IgD-negative memory B cell (primary cell): ENCODE results near the gene CDHR1. TPM values are rescaled to one million over a fixed set of nuclear protein-coding genes. Genes with fewer than 3 reads are reported as not detected.
A peak's percentile ranks its signal among the peaks of the same experiment; 100 is the strongest.

Experiments
- H3K27ac Mint-ChIP-seq, 3 donors: one replicate each; pipeline ENCODE4 v1.8.0; 2020 to 2022; ENCODE audit warnings: mild to moderate bottlenecking in 3 of 3, mixed read lengths in 3 of 3, moderate library complexity in 1 of 3
- H3K27me3 Mint-ChIP-seq: one replicate; pipeline ENCODE4 v1.8.0; 2021; ENCODE audit warnings: mixed read lengths
- H3K36me3 Mint-ChIP-seq: one replicate; pipeline ENCODE4 v1.8.0; 2020; ENCODE audit warnings: mild to moderate bottlenecking, mixed read lengths
- H3K4me1 Mint-ChIP-seq, 3 donors: one replicate each; pipeline ENCODE4 v1.8.0; 2020 to 2022; ENCODE audit warnings: mixed read lengths in 3 of 3, mild to moderate bottlenecking in 1 of 3
- H3K4me3 Mint-ChIP-seq, 4 donors: one replicate each; pipeline ENCODE4 v1.8.0; 2020 to 2022; ENCODE audit warnings: mild to moderate bottlenecking in 4 of 4, mixed read lengths in 4 of 4, moderate library complexity in 3 of 4
- H3K9me3 Mint-ChIP-seq, 3 donors: one replicate each; pipeline ENCODE4 v1.8.0; 2020 to 2021; ENCODE audit warnings: mixed read lengths in 3 of 3, mild to moderate bottlenecking in 1 of 3
- polyA plus RNA-seq: library from polyadenylated mRNA; unstranded; fragments of 300-500 nt; fragmentation: Illumina TruSeq; gene quantifications from one replicate; pipeline ENCODE4 v1.2.3, GENCODE V29; 2021

CDHR1 gene
- polyA plus RNA-seq, 1 donor from 2014 or later = not detected

DNA sequence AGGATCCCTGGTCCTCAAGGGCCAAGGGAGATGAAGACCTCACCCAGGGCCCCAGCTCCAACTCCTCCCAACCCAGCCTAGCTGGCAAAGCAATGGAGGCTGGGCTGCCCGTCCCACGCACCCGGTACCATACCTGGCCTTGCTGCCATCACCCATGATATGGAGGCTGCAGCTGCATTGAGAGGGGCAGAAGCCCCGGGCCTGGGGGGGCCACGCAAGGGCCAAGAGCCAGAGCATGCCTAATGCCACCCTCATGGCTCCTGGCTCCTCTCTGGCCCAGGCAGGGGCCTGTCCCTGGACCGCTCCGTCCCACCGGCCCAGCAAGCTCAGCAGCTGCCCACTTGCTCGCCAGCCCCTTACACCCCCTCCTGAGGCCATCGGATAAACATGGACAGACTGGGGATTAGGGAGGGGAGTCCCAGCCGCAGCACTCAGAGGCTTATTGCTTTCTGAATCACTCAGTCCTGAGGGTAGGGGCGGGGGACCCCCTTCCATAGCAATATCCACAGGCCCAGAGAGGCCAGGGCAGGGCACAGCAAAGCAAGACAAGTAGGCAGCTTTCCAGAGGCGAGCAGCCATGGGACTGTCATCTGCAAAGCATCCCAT is 47.0 kb downstream of the CDHR1 start, which contains the start of gene LRIT1:
LRIT1 (minus strand) TSS at position 362 of the 606 bp plus-strand sequence; CDS start at position 255, 107 bp downstream.
- H3K36me3 Mint-ChIP-seq = no peaks in the 10 kb centered on the region
- peaks cover 5% of the 10 kb centered on the region for H3K27me3 Mint-ChIP-seq
- H3K4me3 Mint-ChIP-seq = no peak within 1 kb of the TSS
- H3K4me1 Mint-ChIP-seq = no peaks in the 10 kb centered on the region
- H3K9me3 Mint-ChIP-seq = no peaks in the 10 kb centered on the region
- H3K27ac Mint-ChIP-seq = peak within 1 kb of the TSS in 1 of 3 donors; percentile 35

DNA sequence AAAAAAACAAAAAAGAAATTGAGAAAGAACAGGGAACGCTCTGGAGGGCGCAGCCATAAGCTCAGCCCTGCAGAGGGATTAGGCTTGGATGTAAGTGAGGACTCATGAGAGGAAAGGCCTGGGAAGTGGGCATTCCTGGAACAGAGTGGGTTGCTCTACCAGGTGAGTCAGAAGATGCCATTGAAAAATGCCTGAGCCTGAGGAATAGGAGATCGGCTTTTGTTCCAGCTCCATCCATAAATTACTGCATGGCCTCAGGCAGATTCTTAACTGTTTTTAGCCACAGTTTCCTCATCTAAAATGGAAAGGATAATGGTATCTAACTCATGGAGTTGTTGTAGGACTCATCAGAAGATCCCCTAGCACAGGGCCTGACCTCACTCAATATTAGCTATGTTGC is 49.4 kb downstream of the CDHR1 start:
- Mint-ChIP-seq H3K9me3 (no peaks in the 10 kb centered on the region), H3K4me1 (no peaks in the 10 kb centered on the region), H3K4me3 (no peak overlapping the region), H3K36me3 (no peaks in the 10 kb centered on the region), H3K27ac (no peak overlapping the region), H3K27me3 (peaks cover 4% of the 10 kb centered on the region)

DNA sequence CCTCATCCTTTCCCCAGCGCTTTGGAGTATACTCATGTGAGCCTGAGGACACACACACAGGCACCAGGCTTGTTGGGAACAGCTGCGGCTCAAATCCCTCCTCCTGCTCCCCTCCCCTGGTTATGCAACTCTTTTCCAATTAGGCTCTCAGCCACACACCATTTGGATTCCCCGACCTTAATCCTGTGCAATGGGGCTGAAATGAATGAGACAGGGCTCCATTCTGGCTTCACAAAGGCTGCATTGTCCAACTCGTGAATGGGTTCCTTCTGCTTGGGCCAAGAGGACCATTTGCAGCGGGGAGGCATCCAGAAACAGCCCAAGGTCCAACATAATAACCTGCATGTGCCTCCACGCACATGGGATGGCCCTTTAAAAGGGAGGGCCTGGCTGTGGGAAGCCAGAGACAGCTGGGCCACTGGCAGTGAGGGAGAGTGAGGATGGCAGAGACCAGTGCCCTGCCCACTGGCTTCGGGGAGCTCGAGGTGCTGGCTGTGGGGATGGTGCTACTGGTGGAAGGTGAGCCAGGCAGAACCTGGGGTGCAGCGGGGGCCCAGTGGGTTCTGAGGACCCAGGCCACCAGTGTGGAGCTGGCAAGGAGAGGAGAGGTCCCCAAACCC is 50.4 kb downstream of the CDHR1 start, which contains the start of gene RGR:
RGR (plus strand) TSS at position 403 of the 620 bp plus-strand sequence; CDS start at position 441, 38 bp downstream.
- no peaks in the 10 kb centered on the region for H3K36me3 Mint-ChIP-seq
- no peak within 1 kb of the TSS for H3K4me3 Mint-ChIP-seq
- H3K27ac Mint-ChIP-seq = no peak within 1 kb of the TSS
- H3K9me3 Mint-ChIP-seq = no peaks in the 10 kb centered on the region
- no peaks in the 10 kb centered on the region for H3K4me1 Mint-ChIP-seq
- peaks cover 4% of the 10 kb centered on the region for H3K27me3 Mint-ChIP-seq

DNA sequence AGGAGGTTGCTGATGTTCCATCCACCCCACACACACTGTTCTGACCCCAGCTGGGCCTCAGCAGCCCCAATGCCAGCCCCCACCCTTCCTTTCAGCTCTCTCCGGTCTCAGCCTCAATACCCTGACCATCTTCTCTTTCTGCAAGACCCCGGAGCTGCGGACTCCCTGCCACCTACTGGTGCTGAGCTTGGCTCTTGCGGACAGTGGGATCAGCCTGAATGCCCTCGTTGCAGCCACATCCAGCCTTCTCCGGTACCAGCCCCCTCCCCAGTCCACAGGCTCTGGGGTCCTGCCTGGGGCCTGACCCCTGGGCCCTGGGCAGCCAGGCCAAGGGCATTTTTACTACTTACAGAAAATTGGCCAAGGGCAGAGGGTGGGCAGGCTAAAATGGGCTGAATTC is 53.2 kb downstream of the CDHR1 start:
- H3K4me3 Mint-ChIP-seq = no peak overlapping the region

DNA sequence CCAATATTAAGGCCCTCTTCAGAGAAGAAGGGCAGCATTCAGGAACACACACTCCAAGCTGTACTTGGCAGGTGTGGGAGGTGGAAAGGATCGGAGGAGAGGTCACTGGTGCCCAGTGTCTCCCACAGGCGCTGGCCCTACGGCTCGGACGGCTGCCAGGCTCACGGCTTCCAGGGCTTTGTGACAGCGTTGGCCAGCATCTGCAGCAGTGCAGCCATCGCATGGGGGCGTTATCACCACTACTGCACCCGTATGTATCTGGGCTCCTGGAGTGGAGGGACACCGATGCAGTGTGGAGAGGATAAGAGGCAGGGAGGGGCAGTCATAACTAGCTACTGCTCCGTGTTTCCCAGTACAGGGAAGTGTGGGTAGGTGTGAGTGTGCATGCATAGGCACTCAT is 54.5 kb downstream of the CDHR1 start:
- Mint-ChIP-seq H3K27me3 (peaks cover 4% of the 10 kb centered on the region), H3K36me3 (no peaks in the 10 kb centered on the region), H3K9me3 (peaks cover 0 to 2% (median 0%) of the 10 kb centered on the region in 3 donors), H3K4me3 (no peak overlapping the region), H3K4me1 (no peaks in the 10 kb centered on the region), H3K27ac (no peak overlapping the region)

More for the DNA sequence above, 53.2 kb downstream of the CDHR1 start:
- Mint-ChIP-seq H3K9me3 (peaks cover 0 to 2% (median 0%) of the 10 kb centered on the region in 3 donors), H3K27ac (no peak overlapping the region), H3K27me3 (peaks cover 4% of the 10 kb centered on the region), H3K36me3 (no peaks in the 10 kb centered on the region), H3K4me1 (no peaks in the 10 kb centered on the region)

DNA sequence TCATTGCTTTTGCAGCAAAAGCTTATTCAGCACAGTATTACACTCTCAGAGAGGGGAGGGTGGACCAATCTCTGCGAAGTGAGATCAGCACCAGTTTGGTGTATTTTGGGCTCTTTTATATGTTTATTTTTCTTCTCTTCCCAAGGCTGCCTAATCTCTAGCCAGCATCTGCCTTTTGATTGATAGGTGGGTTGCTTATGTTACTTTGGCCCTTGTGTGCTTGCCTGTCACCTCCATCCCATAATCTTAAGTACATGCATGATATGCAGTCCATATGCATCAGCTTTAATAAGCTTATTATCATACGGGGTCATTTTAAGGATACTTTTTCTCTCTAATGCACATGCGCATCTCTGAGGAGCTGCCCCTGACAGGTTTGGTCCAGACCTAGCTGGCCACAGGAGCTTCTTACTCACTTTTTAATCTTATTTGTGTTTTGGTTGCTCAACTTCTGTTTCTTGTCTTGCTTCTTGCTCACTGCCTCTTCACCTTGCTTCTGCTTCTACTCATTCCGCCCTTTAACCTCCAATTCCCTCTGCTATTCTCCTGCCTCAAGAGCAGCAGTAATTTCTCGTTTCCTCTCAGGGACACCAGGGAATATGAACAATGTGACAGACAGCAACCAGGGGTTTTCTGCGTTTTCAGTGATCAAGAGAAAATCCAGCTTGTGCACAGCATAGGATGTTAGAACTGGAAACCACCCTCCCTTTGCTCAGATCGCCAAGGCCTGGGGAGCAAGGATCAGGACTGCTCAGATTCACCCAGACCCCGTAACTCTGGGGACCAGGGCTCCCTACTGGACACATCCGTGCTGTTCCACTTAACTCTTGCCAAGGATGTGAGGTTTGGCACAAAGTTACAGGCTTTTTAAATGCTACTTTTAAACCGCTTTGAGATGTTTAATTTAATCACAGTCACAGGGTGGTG is 60.5 kb downstream of the CDHR1 start:
- peaks cover 6% of the 10 kb centered on the region for H3K27me3 Mint-ChIP-seq
- peaks cover 0 to 2% (median 0%) of the 10 kb centered on the region in 3 donors for H3K9me3 Mint-ChIP-seq
- peaks cover 0 to 4% (median 0%) of the 10 kb centered on the region in 3 donors for H3K4me1 Mint-ChIP-seq
- H3K27ac Mint-ChIP-seq = peak overlapping the region in 1 of 3 donors; percentile 89
- no peak overlapping the region for H3K4me3 Mint-ChIP-seq
- H3K36me3 Mint-ChIP-seq = peaks cover 3% of the 10 kb centered on the region

DNA sequence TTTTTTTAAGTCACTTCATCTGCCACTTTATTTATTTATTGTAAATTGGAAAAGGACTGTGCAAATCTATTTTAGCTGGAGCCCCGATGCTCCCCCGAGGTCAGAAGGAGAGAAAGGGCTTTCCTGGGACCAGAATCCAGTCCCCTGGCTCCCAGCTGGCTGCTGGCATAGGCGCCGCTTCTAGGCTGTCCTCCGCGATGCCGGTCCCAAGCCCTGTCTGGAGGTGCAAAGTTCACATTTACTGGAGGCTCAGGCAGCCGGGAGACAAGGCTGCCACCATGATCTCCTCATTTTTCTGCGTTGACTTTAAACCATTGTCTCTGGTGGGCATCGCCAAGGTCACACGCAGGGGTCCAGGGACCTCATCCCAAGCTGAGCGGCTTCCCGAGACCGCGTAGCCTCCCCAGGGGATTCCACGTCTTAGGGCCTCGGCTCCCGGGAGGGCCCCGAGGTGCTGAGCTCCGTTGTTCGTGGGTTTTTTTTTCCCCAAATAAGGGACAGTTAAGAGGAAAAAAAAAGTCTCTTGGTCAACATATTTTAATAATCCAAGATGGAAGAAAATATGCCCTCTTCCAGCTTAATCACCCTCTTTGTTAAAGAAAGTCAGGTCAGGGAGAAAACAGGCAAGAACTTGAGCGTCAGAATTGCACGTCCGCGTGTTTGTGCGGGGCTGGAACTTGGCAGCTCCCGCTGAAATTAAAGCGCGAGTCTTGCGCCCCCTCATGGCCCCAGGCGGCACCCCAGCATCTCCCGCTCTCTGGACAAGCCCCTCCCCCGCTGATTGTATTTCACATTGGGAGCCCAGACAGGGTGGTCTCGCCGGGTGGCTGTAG is 62.4 kb downstream of the CDHR1 start:
- H3K4me1 Mint-ChIP-seq = peaks cover 0 to 4% (median 0%) of the 10 kb centered on the region in 3 donors
- H3K9me3 Mint-ChIP-seq = peaks cover 0 to 2% (median 0%) of the 10 kb centered on the region in 3 donors
- no peak overlapping the region for H3K27ac Mint-ChIP-seq
- no peak overlapping the region for H3K4me3 Mint-ChIP-seq
- peaks cover 3% of the 10 kb centered on the region for H3K36me3 Mint-ChIP-seq
- peaks cover 12% of the 10 kb centered on the region for H3K27me3 Mint-ChIP-seq

DNA sequence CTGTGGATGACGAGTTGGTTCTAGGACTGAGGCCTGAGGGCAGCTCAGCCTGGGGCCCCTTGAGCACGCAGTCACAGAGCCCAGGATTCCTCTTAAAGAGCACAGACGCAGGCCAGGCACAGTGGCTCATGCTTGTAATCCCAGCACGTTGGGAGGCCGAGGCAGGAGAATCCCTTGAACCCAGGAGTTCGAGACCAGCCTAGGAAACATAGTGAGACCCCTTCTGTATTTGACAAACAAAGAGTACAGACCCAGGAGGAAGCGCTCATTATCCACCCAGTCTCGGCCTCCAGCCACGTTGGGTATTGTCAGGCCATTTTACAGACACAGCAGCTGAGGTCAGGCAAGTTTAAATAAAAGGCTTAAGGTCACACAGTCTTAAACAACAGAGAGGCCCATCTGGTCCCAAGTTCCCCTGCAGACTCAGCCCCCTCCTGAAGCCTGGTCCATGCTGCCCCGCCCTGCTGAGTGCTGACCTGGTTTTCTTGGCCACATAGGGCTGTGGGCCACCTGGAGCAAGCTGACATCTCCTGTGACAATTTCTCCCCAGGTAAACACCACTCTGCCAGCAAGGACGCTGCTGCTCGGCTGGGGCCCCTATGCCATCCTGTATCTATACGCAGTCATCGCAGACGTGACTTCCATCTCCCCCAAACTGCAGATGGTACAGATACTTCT is 63.1 kb downstream of the CDHR1 start:
- no peak overlapping the region for H3K27ac Mint-ChIP-seq
- peaks cover 0 to 4% (median 0%) of the 10 kb centered on the region in 3 donors for H3K4me1 Mint-ChIP-seq
- no peak overlapping the region for H3K4me3 Mint-ChIP-seq
- H3K27me3 Mint-ChIP-seq = peaks cover 19% of the 10 kb centered on the region
- H3K36me3 Mint-ChIP-seq = peaks cover 3% of the 10 kb centered on the region
- H3K9me3 Mint-ChIP-seq = no peaks in the 10 kb centered on the region

DNA sequence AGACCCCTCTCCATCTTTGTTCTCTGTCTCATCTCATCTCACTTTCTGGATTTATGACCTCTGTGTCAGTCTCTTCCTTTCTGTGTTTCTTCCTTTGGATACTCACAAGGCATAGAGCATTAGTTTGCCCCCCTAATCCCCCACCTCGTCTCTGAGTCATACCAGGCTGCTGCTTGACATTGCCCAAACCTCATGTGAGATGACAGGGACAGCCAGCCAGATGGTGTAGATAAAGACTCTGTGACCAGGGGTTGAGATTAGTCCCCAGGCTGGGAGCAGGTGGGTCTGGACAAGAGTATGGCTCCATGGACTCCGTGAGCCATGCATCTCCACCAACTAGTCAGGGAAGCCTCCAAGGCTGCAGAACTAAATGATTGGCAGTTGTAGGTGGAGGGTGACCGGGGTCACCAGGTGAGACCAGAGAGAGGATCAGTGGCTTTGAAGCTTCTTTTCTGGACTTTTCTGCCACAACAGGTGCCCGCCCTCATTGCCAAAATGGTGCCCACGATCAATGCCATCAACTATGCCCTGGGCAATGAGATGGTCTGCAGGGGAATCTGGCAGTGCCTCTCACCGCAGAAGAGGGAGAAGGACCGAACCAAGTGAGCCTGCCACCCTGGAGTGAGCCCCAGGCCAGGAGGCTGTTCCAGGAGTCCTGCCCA is 63.8 kb downstream of the CDHR1 start:
- Mint-ChIP-seq H3K27me3 (peaks cover 24% of the 10 kb centered on the region), H3K27ac (no peak overlapping the region), H3K4me1 (peaks cover 0 to 4% (median 0%) of the 10 kb centered on the region in 3 donors), H3K9me3 (no peaks in the 10 kb centered on the region), H3K4me3 (no peak overlapping the region), H3K36me3 (peaks cover 3% of the 10 kb centered on the region)

DNA sequence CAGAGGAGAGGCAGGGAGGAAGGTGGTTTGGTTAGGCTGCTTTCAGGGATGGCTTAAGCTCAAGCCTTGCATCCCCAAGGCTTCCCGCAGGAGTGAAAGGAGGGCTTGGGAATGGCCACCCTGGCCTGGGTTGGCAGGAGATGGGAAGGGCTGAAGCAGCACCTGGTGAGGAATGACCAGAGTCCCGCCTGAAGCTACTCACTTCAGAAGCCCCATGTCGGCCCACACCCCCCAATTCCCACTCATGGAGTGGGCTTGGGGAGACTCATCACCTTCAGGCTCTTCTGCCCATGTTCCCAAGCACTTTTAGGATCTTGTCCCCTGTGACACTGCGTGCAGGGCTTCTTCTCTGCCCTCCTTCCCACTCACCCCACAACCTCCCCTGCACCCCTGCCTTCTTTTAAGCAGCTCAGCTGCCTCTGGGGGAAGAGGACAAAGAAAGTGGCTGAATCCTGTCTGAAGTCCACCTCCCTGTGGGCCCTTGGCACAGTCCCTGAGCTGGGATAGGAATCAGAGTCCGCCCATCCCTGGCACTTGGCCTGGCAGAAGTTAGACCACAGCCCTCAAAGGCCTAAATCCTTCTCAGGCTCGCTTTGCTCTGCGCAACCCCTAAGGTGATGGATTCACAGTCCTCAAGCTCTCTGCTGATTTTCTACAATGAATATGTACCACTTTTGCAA is 67.0 kb downstream of the CDHR1 start:
- Mint-ChIP-seq H3K4me1 (peaks cover 0 to 8% (median 4%) of the 10 kb centered on the region in 3 donors), H3K36me3 (peaks cover 4% of the 10 kb centered on the region), H3K27me3 (peaks cover 36% of the 10 kb centered on the region), H3K4me3 (no peak overlapping the region), H3K9me3 (no peaks in the 10 kb centered on the region), H3K27ac (no peak overlapping the region)

DNA sequence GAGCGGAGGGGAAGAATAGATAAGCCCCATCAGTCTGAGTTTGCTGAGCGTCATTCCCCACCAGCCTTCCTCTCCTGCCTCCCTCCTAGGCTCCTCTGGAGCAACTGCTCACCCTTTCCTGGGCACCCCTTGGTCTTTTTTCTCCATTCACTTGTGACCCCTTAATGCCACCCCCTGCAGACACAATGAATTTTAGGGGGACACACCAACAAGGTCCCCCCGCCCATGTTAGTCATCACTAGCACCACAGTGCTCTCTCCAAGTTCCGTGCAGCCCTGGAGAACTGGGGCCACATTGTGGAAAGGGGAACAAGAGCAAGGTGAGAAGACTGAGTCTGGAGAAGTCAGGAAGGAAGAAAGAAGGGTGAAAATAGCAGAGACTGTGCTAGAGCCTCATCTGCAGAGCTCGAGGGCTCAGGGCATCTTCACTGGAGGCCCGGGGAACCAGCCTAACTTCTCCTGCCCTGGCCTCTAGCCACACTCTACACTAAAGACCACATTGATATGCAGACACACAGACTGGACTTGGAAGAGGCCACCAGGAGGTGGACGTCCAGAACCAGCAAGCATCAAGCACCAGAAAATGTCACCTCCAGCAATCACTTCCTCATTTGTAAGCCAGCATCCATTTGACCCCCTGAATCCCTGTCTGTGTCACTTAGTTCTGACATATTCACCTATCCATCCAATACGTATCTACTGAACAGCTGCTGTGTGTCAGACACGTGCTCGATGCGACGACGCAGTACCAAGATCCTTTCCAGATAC is 68.0 kb downstream of the CDHR1 start:
- Mint-ChIP-seq H3K4me3 (no peak overlapping the region), H3K27ac (no peak overlapping the region), H3K36me3 (peaks cover 4% of the 10 kb centered on the region), H3K27me3 (peaks cover 33% of the 10 kb centered on the region), H3K4me1 (peaks cover 0 to 8% (median 4%) of the 10 kb centered on the region in 3 donors), H3K9me3 (no peaks in the 10 kb centered on the region)

DNA sequence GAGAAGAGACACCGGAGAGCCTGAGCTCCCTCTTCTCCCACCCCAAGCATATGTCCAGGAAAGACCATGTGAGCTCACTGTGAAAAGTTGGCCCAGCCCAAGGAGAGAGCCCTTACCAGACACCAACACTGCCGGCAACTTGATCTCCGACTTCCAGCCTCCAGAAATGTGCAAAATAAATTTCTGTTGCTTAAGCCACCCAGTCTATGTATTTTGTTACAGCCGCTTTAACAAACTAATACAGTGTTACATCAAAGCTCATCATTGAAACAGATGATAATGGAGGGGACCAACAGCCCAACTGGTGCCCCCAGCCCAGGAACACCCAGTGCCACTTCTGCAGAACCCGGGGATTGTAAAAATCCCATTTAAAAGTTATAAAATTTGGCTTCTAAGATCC is 69.4 kb downstream of the CDHR1 start:
- peaks cover 0 to 4% (median 4%) of the 10 kb centered on the region in 3 donors for H3K4me1 Mint-ChIP-seq
- no peak overlapping the region for H3K27ac Mint-ChIP-seq
- H3K9me3 Mint-ChIP-seq = no peaks in the 10 kb centered on the region
- H3K36me3 Mint-ChIP-seq = peaks cover 2% of the 10 kb centered on the region
- H3K27me3 Mint-ChIP-seq = peaks cover 30% of the 10 kb centered on the region
- no peak overlapping the region for H3K4me3 Mint-ChIP-seq
